SU-DHL-6 (cell line): ENCODE results near the gene SERPINA5.

ENCODE experiments used
- H2AFZ ChIP-seq: fragments of 200-600 bp; sonication (generic); 2 replicates; pipeline ENCODE4 v1.6.1; 2014; ENCODE audit warnings: low read depth, mild to moderate bottlenecking, moderate library complexity, mixed read lengths, antibody characterized with exemption, low read length; ENCODE audit not compliant: severe bottlenecking
- H3F3A ChIP-seq: fragments of 200-600 bp; shearing (Covaris generic); 2 replicates; pipeline ENCODE4 v1.6.0; 2016; ENCODE audit warnings: antibody characterized with exemption, mild to moderate bottlenecking; ENCODE audit not compliant: insufficient read depth
- H3K27ac ChIP-seq: fragments of 200-600 bp; sonication (generic); 2 replicates; pipeline ENCODE4 v1.5.1; 2016; ENCODE audit warnings: low read depth, mild to moderate bottlenecking, low read length, moderate library complexity, mixed read lengths
- H3K27me3 ChIP-seq: fragments of 200-600 bp; sonication (generic), shearing (Covaris generic); 2 replicates; pipeline ENCODE4 v1.6.0; 2014; ENCODE audit warnings: mild to moderate bottlenecking, low read length
- H3K36me3 ChIP-seq: fragments of 200-600 bp; sonication (generic); 2 replicates; pipeline ENCODE4 v1.6.1; 2014; ENCODE audit warnings: mild to moderate bottlenecking, low read length, mixed read lengths
- H3K4me2 ChIP-seq: fragments of 300-600, 200-600 bp; shearing (Covaris generic), sonication (generic); 2 replicates; pipeline ENCODE4 v1.6.0; 2014; ENCODE audit warnings: low read length, low read depth, mild to moderate bottlenecking; ENCODE audit not compliant: poor library complexity, severe bottlenecking
- H3K4me3 ChIP-seq: fragments of 200-600 bp; sonication (generic); 2 replicates; pipeline ENCODE4 v1.5.1; 2014; ENCODE audit warnings: antibody characterized with exemption, low read length, mild to moderate bottlenecking, mixed read lengths; ENCODE audit not compliant: insufficient read depth, poor library complexity, severe bottlenecking
- H3K79me2 ChIP-seq: fragments of 200-600 bp; sonication (generic); 2 replicates; pipeline ENCODE4 v1.6.1; 2014; ENCODE audit warnings: mild to moderate bottlenecking, low read length, moderate library complexity; ENCODE audit not compliant: insufficient read depth
- H3K9ac ChIP-seq: fragments of 200-600 bp; sonication (generic); 2 replicates; pipeline ENCODE4 v1.7.0; 2014; ENCODE audit warnings: mild to moderate bottlenecking, low read length
- H3K9me2 ChIP-seq: fragments of 200-600 bp; sonication (generic); replicated peaks from 2 replicates; pipeline ENCODE4 v1.6.1; 2014; ENCODE audit warnings: low read length; ENCODE audit not compliant: insufficient read depth
- H3K9me3 ChIP-seq: fragments of 200-600 bp; sonication (generic); 2 replicates; pipeline ENCODE4 v1.6.1; 2014; ENCODE audit warnings: low read length, mixed read lengths; ENCODE audit not compliant: insufficient read depth
- H4K20me1 ChIP-seq: fragments of 200-600 bp; sonication (generic); 2 replicates; pipeline ENCODE4 v1.6.1; 2014; ENCODE audit warnings: low read depth, mild to moderate bottlenecking, antibody characterized with exemption, low read length, moderate library complexity, mixed read lengths
- CTCF ChIP-seq: fragments of 200-600 bp; sonication (generic); IDR thresholded peaks from one replicate; pipeline ENCODE4 v1.5.1; 2017; ENCODE audit warnings: antibody characterized with exemption, mild to moderate bottlenecking, low read length, moderate library complexity; ENCODE audit not compliant: insufficient read depth, poor library complexity, severe bottlenecking
- EZH2phosphoT487 ChIP-seq: fragments of 200-600 bp; sonication (generic), shearing (Covaris generic); conservative IDR thresholded peaks from 2 replicates; pipeline ENCODE4 v1.6.1; 2018; ENCODE audit warnings: mild to moderate bottlenecking, antibody characterized with exemption, low read length, moderate library complexity, mixed read lengths

SERPINA5 gene

DNA sequence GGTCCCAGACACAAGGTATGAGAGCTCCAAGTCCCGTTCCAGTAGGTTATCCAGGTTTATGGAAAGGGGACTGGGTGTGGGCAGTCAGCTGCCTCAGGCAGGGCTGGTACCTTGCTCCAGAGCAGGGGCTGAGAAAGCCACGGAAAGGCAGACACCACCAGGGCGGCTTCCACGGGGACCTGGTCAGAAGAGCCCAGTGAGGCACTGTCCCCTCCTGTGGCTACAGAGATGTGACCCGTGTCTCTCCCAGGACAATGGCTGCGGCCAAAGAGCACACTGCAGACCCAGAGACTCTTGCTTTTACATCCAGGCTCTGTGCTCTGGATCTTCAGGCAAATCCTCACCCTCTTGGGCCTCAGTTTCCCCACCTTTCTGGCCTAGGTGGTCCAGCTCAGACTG is 11.2 kb upstream of the SERPINA5 start:
- Histone ChIP-seq H3F3A (no peaks in the 10 kb centered on the region), H3K27ac (no peak overlapping the region), H3K9me3 (no peaks in the 10 kb centered on the region), H3K79me2 (no peaks in the 10 kb centered on the region), H3K9me2 (no peaks in the 10 kb centered on the region), H2AFZ (no peak overlapping the region), H3K4me3 (no peak overlapping the region), H3K27me3 (no peaks in the 10 kb centered on the region), H4K20me1 (no peaks in the 10 kb centered on the region), H3K36me3 (no peaks in the 10 kb centered on the region), H3K9ac (no peak overlapping the region), H3K4me2 (no peak overlapping the region)
- no peak for TF ChIP-seq CTCF
- no peak for TF ChIP-seq EZH2phosphoT487

DNA sequence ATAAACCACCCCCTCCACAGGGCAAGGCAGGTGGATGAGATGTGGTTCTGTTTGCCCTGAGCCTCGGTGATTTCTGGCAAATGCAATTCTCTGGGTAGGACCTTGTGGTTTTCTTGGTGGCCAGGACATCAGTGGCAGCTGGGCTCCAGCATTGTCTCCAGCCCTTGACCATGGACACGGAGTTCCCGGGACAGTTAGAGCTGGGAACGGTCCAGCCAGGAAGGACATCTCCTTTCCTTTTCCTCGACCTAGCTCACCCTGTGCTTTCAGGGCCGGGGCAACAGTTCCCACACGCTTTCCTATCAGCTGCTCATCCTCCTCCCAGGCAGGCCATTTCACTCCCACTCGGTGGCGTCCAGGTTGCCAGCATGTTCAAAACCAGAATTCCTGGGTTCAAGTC is 10.8 kb upstream of the SERPINA5 start:
- Histone ChIP-seq H4K20me1 (no peaks in the 10 kb centered on the region), H3K9me2 (no peaks in the 10 kb centered on the region), H2AFZ (no peak overlapping the region), H3F3A (no peaks in the 10 kb centered on the region), H3K4me2 (no peak overlapping the region), H3K27ac (no peak overlapping the region), H3K36me3 (no peaks in the 10 kb centered on the region), H3K9me3 (no peaks in the 10 kb centered on the region), H3K9ac (no peak overlapping the region), H3K27me3 (no peaks in the 10 kb centered on the region), H3K79me2 (no peaks in the 10 kb centered on the region), H3K4me3 (no peak overlapping the region)
- TF ChIP-seq CTCF (no peak), EZH2phosphoT487 (no peak)

DNA sequence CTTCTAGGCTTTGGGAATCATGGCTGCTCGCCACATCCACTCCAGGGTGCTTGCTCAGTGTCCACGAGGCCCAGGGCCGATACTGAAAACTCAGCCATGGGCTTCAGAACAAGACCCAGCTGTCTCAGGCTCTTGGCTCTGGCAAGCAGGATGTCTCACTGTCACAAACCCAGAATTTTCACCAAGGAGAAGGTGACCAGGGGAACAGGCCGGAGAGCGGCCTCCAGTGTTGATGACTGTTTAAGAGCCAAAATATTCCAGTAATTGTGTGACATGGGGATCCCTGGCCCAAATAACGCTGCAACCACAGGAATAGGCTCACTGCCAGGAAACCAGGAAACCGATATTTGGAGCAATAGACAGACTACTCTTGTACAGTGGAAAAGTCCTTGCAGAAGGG is 9.8 kb upstream of the SERPINA5 start:
- H4K20me1 ChIP-seq: no peaks in the 10 kb centered on the region
- H3K4me2 ChIP-seq: no peak overlapping the region
- no peaks in the 10 kb centered on the region for H3K9me3 ChIP-seq
- H2AFZ ChIP-seq: no peak overlapping the region
- TF ChIP-seq EZH2phosphoT487 (no peak), CTCF (no peak)
- H3K4me3 ChIP-seq: no peak overlapping the region
- no peaks in the 10 kb centered on the region for H3K36me3 ChIP-seq
- H3F3A ChIP-seq: no peaks in the 10 kb centered on the region
- no peaks in the 10 kb centered on the region for H3K79me2 ChIP-seq
- H3K27me3 ChIP-seq: no peaks in the 10 kb centered on the region
- no peak overlapping the region for H3K9ac ChIP-seq
- H3K27ac ChIP-seq: no peak overlapping the region
- H3K9me2 ChIP-seq: no peaks in the 10 kb centered on the region

- H3K4me3 ChIP-seq: no peak overlapping the region
- no peaks in the 10 kb centered on the region for H3K9me3 ChIP-seq
- no peaks in the 10 kb centered on the region for H3F3A ChIP-seq
- no peak overlapping the region for H3K27ac ChIP-seq
- H3K27me3 ChIP-seq: no peaks in the 10 kb centered on the region
- no peak overlapping the region for H3K9ac ChIP-seq
- no peaks in the 10 kb centered on the region for H3K9me2 ChIP-seq
- H3K36me3 ChIP-seq: no peaks in the 10 kb centered on the region
- no peaks in the 10 kb centered on the region for H3K79me2 ChIP-seq
- TF ChIP-seq EZH2phosphoT487: no peak
- TF ChIP-seq CTCF: no peak
- H2AFZ ChIP-seq: no peak overlapping the region
- H4K20me1 ChIP-seq: no peaks in the 10 kb centered on the region
- no peak overlapping the region for H3K4me2 ChIP-seq
Measured at GRCh38 chr14:94571950-94572349, 9.3 kb upstream of the SERPINA5 start.
